GM23248 (cell line): ENCODE results near the gene MAP3K5.

Experiments used
- EZH2 ChIP-seq: fragments of 200-600 bp; sonication (generic); IDR thresholded peaks from 2 replicates; pipeline ENCODE4 v1.6.1; 2018; ENCODE audit warnings: antibody characterized with exemption, mild to moderate bottlenecking; ENCODE audit not compliant: insufficient read depth, poor library complexity, severe bottlenecking
- EZH2phosphoT487 ChIP-seq: fragments of 200-600 bp; sonication (generic); IDR thresholded peaks from 2 replicates; pipeline ENCODE4 v1.6.1; 2018; ENCODE audit warnings: antibody characterized with exemption, moderate library complexity, mild to moderate bottlenecking, low read depth; ENCODE audit not compliant: insufficient read depth

GRCh38 chr6:136773473-136773796 lies 18.8 kb downstream of the MAP3K5 start:
- TF ChIP-seq EZH2 = no peak
- TF ChIP-seq EZH2phosphoT487 = no peak
